ENCODE measurements around the gene GRIN2C.

The GRIN2C gene

DNA sequence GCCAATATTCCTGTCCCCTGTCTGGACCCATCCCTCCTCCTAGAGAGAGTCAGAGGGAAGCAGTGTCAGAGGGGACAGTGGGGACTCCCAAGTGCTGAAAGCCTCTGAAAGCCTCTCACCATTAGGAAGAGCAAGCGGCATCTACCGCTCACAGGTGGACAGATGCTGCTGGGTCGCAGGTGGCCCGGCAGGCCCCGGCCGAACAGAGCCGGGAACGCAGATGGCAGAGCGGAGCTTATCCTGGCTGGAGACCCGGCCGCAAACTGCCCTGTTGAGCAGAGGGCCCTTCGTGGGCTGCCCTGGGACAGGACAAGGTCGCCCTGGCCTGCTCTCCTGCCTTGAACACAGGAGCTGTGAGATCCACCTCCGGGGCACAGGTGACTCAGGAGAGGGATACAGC lies 60.6 kb downstream of the GRIN2C start:
- no peak for DNase-seq (ENCODE audit: low spot score)

GRCh38 chr17:74798239-74798707 lies 61.4 kb downstream of the GRIN2C start:
- DNase-seq (ENCODE audit: low spot score) = no peak

DNA sequence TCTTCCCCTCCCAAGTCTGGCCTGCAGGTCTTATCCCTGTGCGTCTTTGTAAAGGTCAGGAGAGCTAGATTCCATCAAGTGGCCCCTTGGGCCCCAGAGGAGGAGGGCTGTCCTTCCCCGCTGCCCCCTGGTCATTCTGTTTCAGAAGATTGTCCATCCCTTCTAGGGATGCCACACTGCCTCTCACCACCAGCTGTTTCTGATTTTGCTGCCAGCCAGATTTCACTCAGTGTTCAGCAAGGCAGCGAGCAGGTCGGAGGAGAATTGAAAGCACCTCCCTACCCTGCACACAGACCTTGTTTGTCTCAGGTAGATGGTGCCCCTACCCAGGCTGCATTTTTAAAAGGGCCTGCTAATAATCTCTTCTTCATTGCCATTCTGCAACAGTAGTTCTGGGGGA lies 61.9 kb downstream of the GRIN2C start:
- no peak for DNase-seq (ENCODE audit: low spot score)

DNA sequence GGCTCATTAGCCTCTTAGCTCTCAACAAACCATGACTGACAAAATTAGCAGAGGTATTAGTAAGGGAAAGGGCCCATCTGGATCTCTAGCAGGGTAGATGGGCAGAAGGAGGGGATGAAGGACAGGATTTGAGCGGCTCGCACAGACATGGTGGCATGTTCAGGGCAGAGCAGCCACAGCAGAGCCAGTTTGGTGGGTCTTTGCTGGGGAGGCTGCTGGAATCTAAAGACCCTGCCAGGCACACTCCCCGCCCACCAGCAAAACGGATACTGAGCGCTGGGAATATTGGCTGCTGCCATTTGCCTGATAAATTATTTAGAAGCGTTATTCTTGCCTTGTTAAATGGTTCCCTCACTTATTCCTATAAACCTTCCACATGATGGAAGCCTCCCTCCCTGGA lies 62.8 kb downstream of the GRIN2C start:
- no peak for DNase-seq (ENCODE audit: low spot score)

GRCh38 chr17:74796211-74796610 lies 63.5 kb downstream of the GRIN2C start:
- no peak for DNase-seq (ENCODE audit: low spot score)

DNA sequence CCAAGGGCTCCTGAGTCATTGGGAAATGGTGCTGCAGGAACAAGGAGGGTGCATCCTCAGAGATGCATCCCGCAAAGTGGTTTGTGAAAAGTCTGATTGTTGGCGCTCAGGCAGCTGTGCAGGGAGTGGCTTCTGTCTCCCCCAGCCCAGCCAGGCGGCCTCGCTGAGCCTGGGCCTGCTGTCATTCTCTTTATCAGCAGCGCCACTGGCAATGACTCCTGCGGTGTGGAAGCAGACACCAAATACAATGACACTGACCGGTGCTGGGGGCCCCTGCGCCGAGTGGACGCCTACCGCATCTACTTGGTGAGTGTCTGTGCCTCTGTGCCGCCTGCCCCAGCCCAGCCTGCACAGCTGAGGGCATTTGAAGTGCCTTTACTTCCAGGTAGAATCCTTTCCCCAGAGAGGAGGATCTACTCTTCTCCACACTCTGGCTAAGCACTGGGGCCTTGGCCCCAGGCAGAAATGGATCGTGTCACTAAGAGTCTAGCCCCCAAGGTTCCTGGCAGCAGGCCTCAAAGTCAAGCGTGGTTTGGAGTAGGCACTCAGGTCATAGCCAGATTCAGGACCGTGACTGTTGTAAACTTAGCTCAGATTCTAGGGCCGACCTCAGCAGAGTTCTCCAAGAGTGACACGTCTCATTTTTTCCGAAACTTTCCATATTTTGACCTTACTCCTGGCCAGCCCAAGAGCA lies 64.2 kb downstream of the GRIN2C start:
- no peak for DNase-seq (ENCODE audit: low spot score)

- DNase-seq (ENCODE audit: low spot score) = no peak
Measured at GRCh38 chr17:74792586-74793105, 67.0 kb downstream of the GRIN2C start.
